Panc1 (cell line): ENCODE data around the gene CAPN15. TPM values are rescaled to one million over a fixed set of nuclear protein-coding genes. Genes with fewer than 3 reads are reported as not detected.

ENCODE experiments used
- ATAC-seq: fragments of 200-7000 bp; cut with Tn5 transposase; 2 replicates; pipeline ENCODE4 v1.9.1; 2020; ENCODE audit warnings: mild to moderate bottlenecking, moderate library complexity
- BruUV-seq: library from RNA; stranded (reverse); fragments of 400-500 nt; replicated peaks from 2 replicates; lab custom pipeline; 2021; lab: Mats Ljungman, UMichigan
- CTCF ChIA-PET: fragments of 300-600 bp; sonication (Branson Sonifier 250); formaldehyde crosslinking; loops from one replicate; lab custom pipeline; 2022; ENCODE audit warnings: antibody characterized with exemption; lab: Charles Lee
- POLR2A ChIA-PET: fragments of 300-600 bp; sonication (Branson Sonifier 250); formaldehyde crosslinking; loops from one replicate; lab custom pipeline; 2022; ENCODE audit warnings: antibody characterized with exemption; lab: Charles Lee
- DNase-seq: peaks from one replicate; pipeline ENCODE4 v3.0.0-alpha.2; 2010; ENCODE audit warnings: low read depth, low spot score
- H3K27ac ChIP-seq: 2 replicates; pipeline ENCODE4 v1.5.1; 2011; ENCODE audit warnings: mild to moderate bottlenecking, low read length, inconsistent platforms
- H3K27me3 ChIP-seq: fragments of 200-500 bp; sonication (Bioruptor generic); 2 replicates; pipeline ENCODE4 v1.6.0; 2014; ENCODE audit warnings: low read length, inconsistent platforms; ENCODE audit not compliant: control insufficient read depth, insufficient read depth
- H3K36me3 ChIP-seq: fragments of 200-500 bp; sonication (Bioruptor generic); 2 replicates; pipeline ENCODE4 v1.5.1; 2014; ENCODE audit warnings: inconsistent platforms, mild to moderate bottlenecking, low read length, moderate library complexity; ENCODE audit not compliant: control insufficient read depth, insufficient read depth
- H3K4me1 ChIP-seq: 2 replicates; pipeline ENCODE4 v1.5.1; 2011; ENCODE audit warnings: inconsistent platforms, mild to moderate bottlenecking, low read length, moderate library complexity; ENCODE audit not compliant: control insufficient read depth, insufficient read depth
- H3K4me3 ChIP-seq, 2 experiments: 2 replicates each; pipeline ENCODE4 v1.5.1; 2011 to 2012; ENCODE audit warnings: low read depth in 2 of 2, low read length in 2 of 2, mild to moderate bottlenecking in 2 of 2, inconsistent platforms in 1 of 2, moderate library complexity in 1 of 2
- H3K9me3 ChIP-seq: fragments of 200-500 bp; sonication (Bioruptor generic); 2 replicates; pipeline ENCODE4 v1.5.1; 2014; ENCODE audit warnings: low read depth, mild to moderate bottlenecking, inconsistent platforms, low read length, moderate library complexity; ENCODE audit not compliant: control insufficient read depth, insufficient read depth
- POLR2AphosphoS5 ChIP-seq: IDR thresholded peaks from 2 replicates; pipeline ENCODE4 v1.6.1; 2012; ENCODE audit warnings: mild to moderate bottlenecking, low read depth, low read length, moderate library complexity
- SIN3A ChIP-seq: IDR thresholded peaks from 2 replicates; pipeline ENCODE4 v1.6.1; 2012; ENCODE audit warnings: low read depth, mild to moderate bottlenecking, low read length, moderate library complexity, borderline replicate concordance; ENCODE audit not compliant: insufficient read depth
- TCF7L2 ChIP-seq: IDR thresholded peaks from 2 replicates; pipeline ENCODE4 v1.6.1; 2011; ENCODE audit warnings: mild to moderate bottlenecking, low read depth, low read length, inconsistent platforms
- in situ Hi-C: cut with HindIII; loops from 2 replicates; pipeline ENCODE4 v1.10.0; 2016; ENCODE audit warnings: low sequenced_read_pairs, low pct_unique_long_range_greater_than_20kb
- intact Hi-C: fragments of 100-400 bp; cut with micrococcal nuclease; formaldehyde crosslinking; loops from one replicate; pipeline ENCODE4 v1.10.0; 2022; ENCODE audit not compliant: unreplicated experiment
- total RNA-seq: library from RNA; stranded (reverse); gene quantifications from one replicate; pipeline ENCODE4 v1.2.1, GENCODE V29; 2021; ENCODE audit not compliant: unreplicated experiment
- TF ChIP-seq, protein P1 (sequence below), 2 experiments: IDR thresholded peaks; 2 replicates each; pipeline ENCODE4 v1.6.1; 2011 to 2012; ENCODE audit warnings: low read depth in 2 of 2, control low read depth in 1 of 2, low read length in 1 of 2, mild to moderate bottlenecking in 1 of 2, moderate library complexity in 1 of 2; ENCODE audit not compliant: insufficient read depth in 1 of 2
- TF ChIP-seq, protein P2 (sequence below): fragments of 450-650 bp; IDR thresholded peaks from 2 replicates; pipeline ENCODE4 v1.5.1; 2017; ENCODE audit warnings: mild to moderate bottlenecking

The CAPN15 gene
- total RNA-seq, 1 experiment from 2014 or later, result 78.5 TPM

- H3K4me1 ChIP-seq, result peaks cover 27% of the 10 kb centered on the region
- in situ Hi-C loops (no loop called here), intact Hi-C loops (no loop called here)
- ATAC-seq (no peak), DNase-seq (no peak)
- ChIA-PET CTCF (interaction anchor here (0.7 kb wide), 1 partner anchor 48 kb away, joined by 4 read pairs; no protein-coding TSS in a partner anchor), POLR2A (no interaction called here)
- H3K27ac ChIP-seq, result no peak overlapping the region
- no TSS peak for BruUV-seq
- TF ChIP-seq, protein P1, sequence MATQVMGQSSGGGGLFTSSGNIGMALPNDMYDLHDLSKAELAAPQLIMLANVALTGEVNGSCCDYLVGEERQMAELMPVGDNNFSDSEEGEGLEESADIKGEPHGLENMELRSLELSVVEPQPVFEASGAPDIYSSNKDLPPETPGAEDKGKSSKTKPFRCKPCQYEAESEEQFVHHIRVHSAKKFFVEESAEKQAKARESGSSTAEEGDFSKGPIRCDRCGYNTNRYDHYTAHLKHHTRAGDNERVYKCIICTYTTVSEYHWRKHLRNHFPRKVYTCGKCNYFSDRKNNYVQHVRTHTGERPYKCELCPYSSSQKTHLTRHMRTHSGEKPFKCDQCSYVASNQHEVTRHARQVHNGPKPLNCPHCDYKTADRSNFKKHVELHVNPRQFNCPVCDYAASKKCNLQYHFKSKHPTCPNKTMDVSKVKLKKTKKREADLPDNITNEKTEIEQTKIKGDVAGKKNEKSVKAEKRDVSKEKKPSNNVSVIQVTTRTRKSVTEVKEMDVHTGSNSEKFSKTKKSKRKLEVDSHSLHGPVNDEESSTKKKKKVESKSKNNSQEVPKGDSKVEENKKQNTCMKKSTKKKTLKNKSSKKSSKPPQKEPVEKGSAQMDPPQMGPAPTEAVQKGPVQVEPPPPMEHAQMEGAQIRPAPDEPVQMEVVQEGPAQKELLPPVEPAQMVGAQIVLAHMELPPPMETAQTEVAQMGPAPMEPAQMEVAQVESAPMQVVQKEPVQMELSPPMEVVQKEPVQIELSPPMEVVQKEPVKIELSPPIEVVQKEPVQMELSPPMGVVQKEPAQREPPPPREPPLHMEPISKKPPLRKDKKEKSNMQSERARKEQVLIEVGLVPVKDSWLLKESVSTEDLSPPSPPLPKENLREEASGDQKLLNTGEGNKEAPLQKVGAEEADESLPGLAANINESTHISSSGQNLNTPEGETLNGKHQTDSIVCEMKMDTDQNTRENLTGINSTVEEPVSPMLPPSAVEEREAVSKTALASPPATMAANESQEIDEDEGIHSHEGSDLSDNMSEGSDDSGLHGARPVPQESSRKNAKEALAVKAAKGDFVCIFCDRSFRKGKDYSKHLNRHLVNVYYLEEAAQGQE (IDR thresholded peaks at IDR 0.05; ENCODE audit: insufficient read depth in 1 of 2, low read depth in 2 of 2, low read length in 1 of 2), result no peak
- TF ChIP-seq TCF7L2 (no peak), POLR2AphosphoS5 (peak; percentile 15; the same call in 1 of the 2 replicates)
- TF ChIP-seq, protein P2, sequence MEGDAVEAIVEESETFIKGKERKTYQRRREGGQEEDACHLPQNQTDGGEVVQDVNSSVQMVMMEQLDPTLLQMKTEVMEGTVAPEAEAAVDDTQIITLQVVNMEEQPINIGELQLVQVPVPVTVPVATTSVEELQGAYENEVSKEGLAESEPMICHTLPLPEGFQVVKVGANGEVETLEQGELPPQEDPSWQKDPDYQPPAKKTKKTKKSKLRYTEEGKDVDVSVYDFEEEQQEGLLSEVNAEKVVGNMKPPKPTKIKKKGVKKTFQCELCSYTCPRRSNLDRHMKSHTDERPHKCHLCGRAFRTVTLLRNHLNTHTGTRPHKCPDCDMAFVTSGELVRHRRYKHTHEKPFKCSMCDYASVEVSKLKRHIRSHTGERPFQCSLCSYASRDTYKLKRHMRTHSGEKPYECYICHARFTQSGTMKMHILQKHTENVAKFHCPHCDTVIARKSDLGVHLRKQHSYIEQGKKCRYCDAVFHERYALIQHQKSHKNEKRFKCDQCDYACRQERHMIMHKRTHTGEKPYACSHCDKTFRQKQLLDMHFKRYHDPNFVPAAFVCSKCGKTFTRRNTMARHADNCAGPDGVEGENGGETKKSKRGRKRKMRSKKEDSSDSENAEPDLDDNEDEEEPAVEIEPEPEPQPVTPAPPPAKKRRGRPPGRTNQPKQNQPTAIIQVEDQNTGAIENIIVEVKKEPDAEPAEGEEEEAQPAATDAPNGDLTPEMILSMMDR, result 0 out of 2 replicates have a peak, but pooled peaks have one; percentile 25
- no peaks in the 10 kb centered on the region for H3K27me3 ChIP-seq
- no peaks in the 10 kb centered on the region for H3K36me3 ChIP-seq
- H3K4me3 ChIP-seq, result no peak overlapping the region
- H3K9me3 ChIP-seq, result no peaks in the 10 kb centered on the region
Measured at GRCh38 chr16:585351-585750, 57.8 kb downstream of the CAPN15 start.

GRCh38 chr16:586047-586644, 58.6 kb downstream of the CAPN15 start:
- ChIA-PET CTCF (no interaction called here), POLR2A (no interaction called here)
- intact Hi-C loops, result no loop called here

More at GRCh38 chr16:586047-586644, 58.6 kb downstream of the CAPN15 start:
- TF ChIP-seq POLR2AphosphoS5 (no peak), TCF7L2 (no peak), SIN3A (no peak)
- TF ChIP-seq, protein P1 (IDR thresholded peaks at IDR 0.05; ENCODE audit: insufficient read depth in 1 of 2, low read depth in 2 of 2, low read length in 1 of 2), result no peak
- TF ChIP-seq, protein P2, result no peak
- peaks cover 27% of the 10 kb centered on the region for H3K4me1 ChIP-seq
- H3K27me3 ChIP-seq, result no peaks in the 10 kb centered on the region
- H3K36me3 ChIP-seq, result no peaks in the 10 kb centered on the region
- no TSS peak for BruUV-seq
- no peak for ATAC-seq
- no peak for DNase-seq
- no peak overlapping the region for H3K4me3 ChIP-seq
- H3K27ac ChIP-seq, result no peak overlapping the region
- in situ Hi-C loops, result no loop called here
- H3K9me3 ChIP-seq, result no peaks in the 10 kb centered on the region
